GM21360 (cell line): ENCODE data around the gene RPH3AL.

Experiments used
- ATAC-seq: cut with Tn5 transposase; IDR thresholded peaks from one replicate; pipeline ENCODE4 v1.9.1; 2021; ENCODE audit warnings: mild to moderate bottlenecking, moderate library complexity; ENCODE audit not compliant: unreplicated experiment

Gene RPH3AL

DNA sequence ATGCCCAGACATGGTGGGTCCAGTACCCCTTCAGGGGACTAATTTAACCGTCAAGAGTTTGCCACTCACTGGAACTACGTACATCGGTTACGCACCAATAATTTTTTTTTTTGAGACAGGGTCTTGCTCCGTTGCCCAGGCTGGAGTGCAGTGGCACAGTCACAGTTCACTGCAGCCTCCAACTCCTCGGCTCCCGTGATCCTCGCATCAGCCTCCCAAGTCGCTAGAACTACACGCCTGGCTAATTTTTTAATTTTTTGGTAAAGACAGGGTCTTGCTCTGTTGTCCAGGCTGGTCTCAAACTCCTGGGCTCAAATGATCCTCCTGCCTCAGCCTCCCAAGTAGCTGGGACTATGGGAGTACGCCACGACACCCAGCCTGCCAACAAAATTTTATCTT is 15.6 kb downstream of the RPH3AL start:
- ATAC-seq, result no peak

- ATAC-seq, result no peak
Observed at GRCh38 chr17:336110-337021, 16.2 kb downstream of the RPH3AL start.

DNA sequence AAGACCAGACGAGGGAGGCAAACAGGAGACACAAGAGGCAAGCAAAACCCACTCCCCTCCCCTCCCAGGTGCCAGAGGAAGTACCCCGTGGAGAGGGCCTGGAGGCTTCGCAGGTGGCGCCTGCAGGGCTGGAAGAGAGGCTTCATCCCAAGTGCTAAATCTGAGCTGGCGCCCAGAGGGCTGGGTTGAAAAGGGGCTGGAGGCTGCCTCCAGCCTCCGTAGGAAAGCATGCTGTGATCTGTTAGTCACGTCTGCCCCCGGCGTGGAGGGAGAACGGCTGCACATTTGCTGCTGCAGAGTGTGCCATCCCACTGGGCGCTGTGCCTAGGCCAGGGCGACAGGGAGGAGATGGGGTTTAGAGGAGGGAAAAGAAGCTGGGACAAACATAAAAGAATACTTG is 16.9 kb downstream of the RPH3AL start:
- ATAC-seq, result no peak

DNA sequence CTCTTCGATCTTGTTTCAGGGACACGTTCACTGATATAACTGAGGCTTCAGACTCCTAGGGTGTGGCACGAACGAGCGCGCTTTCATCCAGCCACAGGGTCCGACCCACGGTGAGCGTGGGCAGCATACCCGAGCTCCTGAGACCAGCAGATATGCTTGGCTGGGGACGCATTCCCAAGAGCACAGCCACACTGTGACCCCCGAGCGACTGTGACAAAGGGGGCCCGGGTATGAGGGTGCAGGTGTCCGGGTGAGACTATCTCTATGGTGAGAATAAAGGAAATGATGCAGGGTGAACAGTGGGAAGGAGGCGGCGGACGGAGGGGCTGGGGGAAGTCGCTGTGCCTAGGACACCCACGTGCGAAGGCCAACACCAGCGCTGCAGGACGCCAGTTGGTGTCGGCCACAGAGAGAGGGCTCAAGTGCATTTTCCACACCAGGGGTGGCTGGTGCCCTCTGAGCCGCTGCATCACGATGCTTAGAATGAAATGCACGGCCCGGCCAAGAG is 17.6 kb downstream of the RPH3AL start:
- ATAC-seq, result no peak

DNA sequence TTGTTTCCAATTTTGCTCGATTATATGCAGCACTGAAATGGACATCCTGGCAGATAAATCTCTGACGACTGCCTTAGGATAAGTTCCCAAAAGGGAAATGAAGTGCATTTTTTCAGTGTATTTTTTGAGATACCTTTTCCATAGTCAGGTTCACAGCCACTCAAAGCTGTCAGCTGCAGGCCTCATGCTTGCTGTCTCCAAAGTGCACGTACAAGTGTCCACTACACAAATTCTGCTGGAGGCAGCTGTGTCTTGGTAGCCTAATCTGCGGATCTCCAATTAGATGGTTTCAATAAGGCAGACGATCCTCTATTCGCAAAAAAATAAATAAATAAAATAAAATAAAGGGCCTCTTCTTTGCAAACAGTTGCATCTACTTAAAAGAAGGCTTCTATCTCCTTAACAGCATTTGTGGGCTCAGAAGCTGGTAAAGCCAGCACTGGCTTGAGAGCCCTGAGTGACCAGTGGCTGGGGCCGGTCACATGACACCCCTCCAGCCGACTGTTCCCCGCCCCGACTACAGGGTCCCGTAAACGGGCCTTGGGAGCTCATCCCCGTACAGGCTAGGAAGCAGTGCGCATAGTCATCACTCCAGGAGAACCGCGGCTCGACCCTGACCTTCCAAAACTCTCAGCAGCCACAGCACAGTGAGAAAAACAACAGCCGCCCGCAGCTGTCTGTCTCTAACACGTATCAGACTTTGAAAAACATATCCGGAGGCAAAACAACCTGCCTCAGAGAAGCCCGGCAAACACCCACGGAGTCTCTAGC is 18.8 kb downstream of the RPH3AL start:
- ATAC-seq, result no peak

DNA sequence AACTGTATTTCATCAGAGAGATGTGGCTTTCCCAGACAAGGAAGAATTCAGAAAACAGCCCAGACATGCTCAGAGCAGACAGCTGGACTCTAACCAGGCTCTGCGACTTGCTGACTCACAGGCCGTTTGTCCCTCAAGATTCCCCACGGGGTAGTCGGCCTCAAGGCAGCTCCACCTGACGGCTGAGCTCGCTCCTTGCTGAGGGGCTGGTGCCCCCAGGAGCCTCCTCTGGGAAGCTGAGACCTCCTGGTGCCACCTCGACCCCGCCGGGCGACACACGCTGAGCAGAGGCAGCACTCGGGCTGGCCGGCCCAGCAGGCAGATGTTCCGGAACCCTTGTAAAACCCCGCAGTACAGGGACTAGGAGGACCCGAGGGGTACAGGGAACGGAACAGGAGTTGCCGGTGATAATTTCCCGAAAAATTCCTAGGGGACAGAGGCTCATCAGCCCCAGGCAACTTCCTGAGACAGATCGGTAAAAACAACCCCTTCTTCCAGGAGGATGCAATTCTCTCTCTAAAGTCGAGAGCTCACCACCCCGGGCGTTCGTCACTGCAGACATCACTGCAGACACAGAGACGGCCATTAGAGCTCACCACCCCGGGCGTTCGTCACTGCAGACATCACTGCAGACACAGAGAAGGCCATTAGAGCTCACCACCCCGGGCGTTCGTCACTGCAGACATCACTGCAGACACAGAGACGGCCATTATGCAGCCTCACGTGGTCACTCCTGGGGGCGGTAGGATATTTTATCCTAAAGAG is 19.9 kb downstream of the RPH3AL start:
- ATAC-seq, result no peak

GRCh38 chr17:332023-332422 is 20.6 kb downstream of the RPH3AL start:
- ATAC-seq, result no peak

DNA sequence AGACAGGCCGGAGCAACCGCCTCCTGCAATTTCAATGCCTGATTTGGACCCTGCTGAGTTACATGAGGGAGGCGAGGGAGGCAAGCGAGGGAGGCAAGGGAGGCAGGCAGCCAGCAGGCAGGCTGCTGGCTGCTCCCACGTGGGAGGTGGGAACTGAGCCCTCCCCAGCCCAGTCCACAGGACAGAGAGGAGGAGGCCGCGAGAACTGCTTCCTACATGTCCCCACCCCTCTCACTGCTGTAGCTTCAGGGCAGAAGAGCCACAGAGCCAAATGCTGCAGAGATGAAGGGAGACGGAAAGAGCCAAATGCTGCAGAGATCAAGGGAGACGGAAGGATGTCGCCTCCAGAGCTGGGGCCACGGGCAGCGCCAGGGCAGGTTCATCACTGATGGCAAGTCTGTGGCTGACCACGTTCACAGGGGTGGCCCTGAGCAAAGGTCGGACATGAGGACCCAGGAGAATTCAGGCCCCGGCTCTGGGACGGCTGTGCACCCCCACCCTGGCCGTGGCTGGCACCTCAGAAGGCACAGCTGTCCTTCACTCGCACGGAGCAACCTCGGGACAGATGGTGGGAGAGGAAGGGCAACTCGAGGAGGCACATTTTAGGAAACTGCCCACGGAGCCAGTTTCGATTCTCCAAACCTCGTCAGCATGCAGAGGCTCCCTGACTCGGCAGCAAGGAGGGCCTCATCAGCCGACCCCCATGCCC is 21.5 kb downstream of the RPH3AL start:
- ATAC-seq, result no peak

- ATAC-seq, result no peak
Observed at GRCh38 chr17:329784-330420, 22.7 kb downstream of the RPH3AL start.

- no peak for ATAC-seq
Observed at GRCh38 chr17:327971-328370, 24.6 kb downstream of the RPH3AL start.

- ATAC-seq, result no peak
Observed at GRCh38 chr17:327296-327695, 25.3 kb downstream of the RPH3AL start.

- no peak for ATAC-seq
Observed at GRCh38 chr17:326010-326621, 26.5 kb downstream of the RPH3AL start.

DNA sequence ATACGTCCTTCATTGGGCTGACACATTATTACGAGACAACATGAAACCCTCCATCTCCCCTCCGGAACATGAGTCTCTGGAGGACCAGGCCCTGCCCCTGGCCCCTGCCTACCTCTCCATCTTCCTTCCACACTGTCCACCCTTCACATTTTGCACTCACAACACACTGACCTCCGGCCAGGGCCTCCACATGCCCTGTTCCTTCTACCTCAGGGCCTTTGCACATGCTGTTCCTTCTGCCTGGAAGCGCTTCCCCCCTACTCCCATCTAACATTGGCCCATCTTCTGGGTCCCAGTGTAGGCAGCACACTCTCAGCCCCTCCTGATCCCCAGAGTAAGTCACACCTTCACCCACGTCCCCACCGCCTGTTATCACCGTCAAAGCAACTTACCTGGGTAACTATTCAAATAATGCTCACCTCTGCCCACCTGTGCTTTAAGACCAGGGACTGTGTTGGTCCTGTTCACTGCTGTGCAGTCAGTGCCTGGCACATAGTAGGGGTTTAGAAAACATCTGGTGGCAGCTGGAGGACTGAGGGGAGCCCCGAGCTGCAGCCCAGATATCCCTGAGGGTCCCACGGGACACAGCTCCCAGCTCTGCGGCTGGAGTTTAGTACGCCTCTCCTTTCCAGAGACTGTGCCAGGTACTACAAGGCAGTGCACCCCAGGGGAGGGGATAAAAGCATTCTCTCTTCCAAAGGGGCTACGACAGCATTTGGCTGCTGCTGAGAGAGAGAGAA is 27.2 kb downstream of the RPH3AL start:
- ATAC-seq, result no peak

DNA sequence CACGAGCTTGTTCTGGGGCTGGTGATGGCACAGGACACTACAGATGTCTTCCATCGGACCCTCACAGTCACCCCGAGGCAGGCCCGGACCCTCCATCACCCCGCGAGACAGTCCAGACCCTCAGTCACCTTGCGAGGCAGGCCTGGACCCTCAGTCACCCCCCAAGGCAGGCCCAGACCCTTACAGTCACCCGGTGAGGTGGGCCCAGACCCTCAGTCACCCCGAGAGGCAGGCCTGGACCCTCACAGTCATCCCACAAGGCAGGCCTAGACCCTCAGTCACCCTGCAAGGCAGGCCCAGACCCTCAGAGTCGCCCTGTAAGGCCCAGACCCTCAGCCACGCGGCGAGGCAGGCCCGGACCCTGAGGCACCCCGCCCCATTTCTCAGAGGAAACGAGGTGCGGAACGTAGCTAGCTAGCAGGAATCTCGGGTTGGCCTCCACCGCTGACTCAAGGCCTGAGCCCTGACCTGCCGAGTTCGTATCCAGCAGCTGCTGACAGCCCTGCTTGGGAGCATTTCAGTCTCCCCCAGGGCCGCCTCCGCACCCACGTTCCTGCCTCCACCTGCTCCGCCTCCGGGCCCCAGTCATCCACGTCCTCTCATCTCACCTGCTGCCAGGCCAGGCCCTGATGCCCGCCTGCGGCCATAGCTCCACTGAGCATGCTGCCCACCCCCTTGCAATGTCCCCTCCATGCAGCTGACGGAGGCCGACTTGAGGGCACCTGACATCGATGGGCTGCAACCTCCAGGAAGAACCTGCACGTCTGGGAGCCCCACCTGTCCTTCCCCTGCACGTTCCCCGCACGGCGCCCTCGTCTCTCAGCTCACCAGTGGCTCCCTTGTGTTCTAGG is 28.7 kb downstream of the RPH3AL start:
- no peak for ATAC-seq

DNA sequence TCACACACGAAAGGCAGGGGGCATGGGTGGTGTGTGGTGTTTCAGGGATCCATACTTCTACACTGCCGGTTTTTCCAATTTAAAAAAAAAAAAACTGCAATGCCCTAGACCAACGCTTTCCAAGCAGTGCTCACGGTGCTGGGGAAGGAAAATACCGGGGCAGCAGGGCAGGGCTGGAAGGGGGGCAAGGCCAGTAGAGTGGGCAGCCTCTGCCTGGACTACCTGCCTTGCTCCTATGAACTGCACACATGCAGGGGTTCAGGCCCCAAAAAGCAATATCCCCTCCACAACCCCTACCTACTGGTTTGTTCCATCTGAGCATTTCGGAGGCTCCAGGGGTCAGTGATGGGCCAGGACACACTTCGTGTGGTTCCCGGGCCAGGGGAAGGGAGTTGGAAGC is 29.4 kb downstream of the RPH3AL start:
- no peak for ATAC-seq

DNA sequence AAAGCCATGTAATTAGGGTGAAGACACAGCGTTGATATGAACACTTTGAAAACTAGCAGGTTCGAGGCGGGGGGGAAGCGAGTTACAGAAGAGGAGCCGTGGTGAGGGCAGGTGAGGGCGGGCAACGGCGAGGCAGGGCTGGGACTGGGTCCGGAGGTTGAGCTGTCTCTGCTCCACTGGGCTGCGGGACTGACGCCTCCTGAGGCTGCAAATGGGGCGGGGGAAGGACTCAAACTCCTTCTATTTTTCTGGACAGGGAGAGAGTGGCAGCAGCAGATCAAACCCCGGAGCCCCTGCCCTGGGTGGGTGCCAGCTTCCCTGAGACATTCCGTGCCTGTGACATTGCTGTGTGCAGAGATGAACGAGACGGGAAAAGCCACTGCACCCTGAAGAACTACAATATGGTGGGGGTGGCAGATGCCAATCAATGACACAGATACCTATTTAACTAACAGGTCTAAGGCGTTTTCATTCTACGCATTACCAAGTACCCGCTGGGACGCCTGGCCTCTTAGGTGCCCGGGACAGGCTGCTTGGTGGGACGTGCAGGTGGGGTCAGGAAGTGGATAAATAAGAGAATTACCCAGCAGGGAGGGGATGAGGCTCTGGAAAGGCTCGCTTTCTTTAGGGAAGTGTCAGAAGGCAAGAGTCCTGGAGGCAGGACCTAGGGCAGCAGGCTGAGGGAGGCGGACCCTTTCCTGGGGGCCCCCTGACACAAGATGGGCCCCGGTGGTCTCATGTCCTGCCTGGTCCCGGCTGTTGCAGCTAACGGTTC is 30.4 kb downstream of the RPH3AL start:
- ATAC-seq, result no peak

DNA sequence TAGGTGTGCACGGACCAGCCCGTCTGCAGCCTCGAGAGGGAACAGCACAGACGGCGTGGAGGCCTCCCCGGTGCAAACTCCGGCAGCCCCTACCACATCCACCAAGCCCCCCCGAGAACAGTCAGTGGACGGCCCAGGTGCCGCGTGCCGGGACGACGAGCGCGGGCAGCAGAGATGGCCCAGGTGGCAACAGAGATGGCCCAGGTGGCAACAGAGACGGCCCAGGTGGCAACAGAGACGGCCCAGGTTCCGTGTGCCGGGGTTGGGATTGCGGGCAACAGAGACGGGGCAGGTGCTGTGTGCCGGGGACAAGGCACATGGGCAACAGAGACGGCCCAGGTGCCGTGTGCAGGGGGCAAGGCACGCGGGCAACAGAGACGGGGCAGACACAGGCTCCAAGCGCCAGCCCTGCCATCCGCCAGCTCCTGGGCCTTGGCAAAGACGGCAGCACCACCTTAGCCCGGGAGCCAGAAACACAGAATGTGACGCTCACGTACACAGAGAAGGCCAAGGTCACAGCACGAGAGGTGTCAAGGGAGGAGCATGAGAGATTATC is 31.1 kb downstream of the RPH3AL start:
- ATAC-seq, result no peak
